Measurements from ENCODE around the gene LCLAT1. TPM values are rescaled to one million over a fixed set of nuclear protein-coding genes. Genes with fewer than 3 reads are reported as not detected.
A peak's percentile ranks its signal among the peaks of the same experiment; 100 is the strongest.

LCLAT1 gene
- total and polyA plus RNA-seq, 2 of the 4 experiments (the other 2 are of a cell fraction), result 7.5 to 11.5 TPM

DNA sequence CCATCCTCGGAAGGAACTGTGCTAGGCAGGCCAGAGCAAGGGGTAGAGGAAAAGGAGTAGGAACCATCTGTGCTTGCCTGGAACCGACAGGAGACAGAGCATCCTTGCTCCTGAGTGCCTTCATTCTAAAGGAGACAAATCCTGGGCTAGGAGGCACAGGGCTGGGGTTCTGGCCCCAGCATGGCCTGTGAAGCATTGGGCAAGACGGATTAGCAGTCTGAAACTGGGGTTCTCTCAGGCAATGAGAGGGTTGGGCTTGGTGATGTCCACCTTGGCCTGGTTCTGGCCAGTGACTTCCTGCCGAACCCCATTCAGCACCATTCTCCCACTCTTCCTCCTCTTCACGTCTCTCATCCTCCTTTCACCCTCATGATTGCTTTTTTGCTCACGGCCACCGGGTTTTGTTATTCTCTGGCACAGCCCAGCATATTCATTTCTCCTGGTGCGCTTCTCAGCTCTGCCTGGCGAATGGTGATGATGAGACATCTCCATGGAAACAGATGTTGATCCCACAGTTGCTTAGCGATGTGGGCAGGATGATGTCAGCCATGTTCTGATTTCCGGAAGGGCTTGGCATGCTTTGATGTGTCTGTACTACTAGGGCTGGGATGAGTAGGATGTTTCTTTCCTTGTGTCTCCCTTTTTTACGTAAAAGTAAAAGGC lies 232.5 kb downstream of the LCLAT1 start:
- H2BK120ac ChIP-seq (ENCODE audit: low read depth, low read length), result peak overlapping the region; percentile 29; the same call in 1 of the 2 replicates
- TF ChIP-seq RFX5 (IDR thresholded peaks at IDR 0.05; ENCODE audit: low read depth, low read length), result 0 out of 2 replicates have a peak, but pooled peaks have one; percentile 31
- TF ChIP-seq, protein P1, sequence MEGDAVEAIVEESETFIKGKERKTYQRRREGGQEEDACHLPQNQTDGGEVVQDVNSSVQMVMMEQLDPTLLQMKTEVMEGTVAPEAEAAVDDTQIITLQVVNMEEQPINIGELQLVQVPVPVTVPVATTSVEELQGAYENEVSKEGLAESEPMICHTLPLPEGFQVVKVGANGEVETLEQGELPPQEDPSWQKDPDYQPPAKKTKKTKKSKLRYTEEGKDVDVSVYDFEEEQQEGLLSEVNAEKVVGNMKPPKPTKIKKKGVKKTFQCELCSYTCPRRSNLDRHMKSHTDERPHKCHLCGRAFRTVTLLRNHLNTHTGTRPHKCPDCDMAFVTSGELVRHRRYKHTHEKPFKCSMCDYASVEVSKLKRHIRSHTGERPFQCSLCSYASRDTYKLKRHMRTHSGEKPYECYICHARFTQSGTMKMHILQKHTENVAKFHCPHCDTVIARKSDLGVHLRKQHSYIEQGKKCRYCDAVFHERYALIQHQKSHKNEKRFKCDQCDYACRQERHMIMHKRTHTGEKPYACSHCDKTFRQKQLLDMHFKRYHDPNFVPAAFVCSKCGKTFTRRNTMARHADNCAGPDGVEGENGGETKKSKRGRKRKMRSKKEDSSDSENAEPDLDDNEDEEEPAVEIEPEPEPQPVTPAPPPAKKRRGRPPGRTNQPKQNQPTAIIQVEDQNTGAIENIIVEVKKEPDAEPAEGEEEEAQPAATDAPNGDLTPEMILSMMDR (conservative IDR thresholded peaks at IDR 0.05; ENCODE audit: low read depth, low read length), result no peak
- H4K91ac ChIP-seq (ENCODE audit: insufficient read depth, low read depth, low read length), result 0 out of 2 replicates have a peak overlapping the region, but pooled peaks have one; percentile 9
- H3K56ac ChIP-seq (ENCODE audit: extremely low read depth, insufficient read depth, low read length), result no peak overlapping the region
- H4K8ac ChIP-seq (ENCODE audit: low read depth in 2 of 2, low read length in 2 of 2), result no peak overlapping the region
- no peak overlapping the region for H2BK5ac ChIP-seq (ENCODE audit: low read depth, low read length, poor library complexity, severe bottlenecking)
- H3K4me1 ChIP-seq (ENCODE audit: control insufficient read depth, insufficient read depth, low read length), result no peaks in the 10 kb centered on the region
- intact Hi-C loops (cut with micrococcal nuclease), result no loop called here
- no peak overlapping the region; the same call in 1 of the 2 replicates for H3K23ac ChIP-seq (ENCODE audit: low read depth, low read length)
- peak overlapping the region; percentile 72 for H2AFZ ChIP-seq (replicated peaks; ENCODE audit: low read length, poor library complexity)
- no peak overlapping the region for H2BK20ac ChIP-seq (ENCODE audit: low read depth, low read length)
- no peak overlapping the region for H3K14ac ChIP-seq (replicated peaks; ENCODE audit: low read depth, low read length)
- H4K5ac ChIP-seq (ENCODE audit: low read depth, low read length), result no peak overlapping the region
- no peaks in the 10 kb centered on the region for H3K36me3 ChIP-seq (ENCODE audit: control insufficient read depth, insufficient read depth, low read length)
- BruUV-seq (replicated peaks), result no TSS peak
- peak overlapping the region; percentile 76 for H2AK9ac ChIP-seq (replicated peaks; ENCODE audit: low read depth, low read length, poor library complexity)
- no peaks in the 10 kb centered on the region for H3K9me3 ChIP-seq (ENCODE audit: control insufficient read depth, insufficient read depth, low read length)
- ATAC-seq (ENCODE audit: low read depth) (no peak), DNase-seq (peak; percentile 59)
- no peak overlapping the region for H3K18ac ChIP-seq (ENCODE audit: low read depth, low read length)
- no peaks in the 10 kb centered on the region for H3K27me3 ChIP-seq (ENCODE audit: control insufficient read depth, insufficient read depth, low read length)
- no peak overlapping the region for H3K4me3 ChIP-seq (ENCODE audit: insufficient read depth, low read depth, low read length)
- POLR2A ChIA-PET (ENCODE audit: unreplicated experiment), result no interaction called here
- H2BK15ac ChIP-seq (ENCODE audit: low read depth, low read length), result peak overlapping the region; percentile 84; the same call in 1 of the 3 replicates
- in situ Hi-C loops (cut with MboI; ENCODE audit: low sequenced_read_pairs), result no loop called here
- peak overlapping the region; percentile 17; the same call in 1 of the 2 replicates for H3K4ac ChIP-seq (ENCODE audit: low read depth, low read length)
- H4K20me1 ChIP-seq (ENCODE audit: insufficient read depth, low read length), result no peaks in the 10 kb centered on the region
- H3K79me1 ChIP-seq (ENCODE audit: low read depth in 1 of 2, low read length in 2 of 2), result no peaks in the 10 kb centered on the region
- H3K4me2 ChIP-seq (ENCODE audit: low read depth, low read length), result no peak overlapping the region
- CTCF ChIA-PET, result no interaction called here
- peak overlapping the region; percentile 58; the same call in 1 of the 2 replicates for H2AK5ac ChIP-seq (ENCODE audit: low read depth, low read length)
- whole genome bisulfite sequencing, 2 experiments (ENCODE audit: extremely low coverage in 2 of 2, insufficient read length in 1 of 2), result 100% methylated on average over 1 of the region's 12 CpGs; no CpG with 5 or more reads in 1 of the 2 experiments
- dilution Hi-C loops (cut with HindIII; ENCODE audit: low sequenced_read_pairs, unreplicated experiment), result no loop called here
- H3K9ac ChIP-seq (ENCODE audit: low read depth, low read length), result no peak overlapping the region
- peaks cover 3% of the 10 kb centered on the region; the same call in 1 of the 2 replicates for H3K9me1 ChIP-seq (ENCODE audit: insufficient read depth, low read length)
- no peak overlapping the region for H3K27ac ChIP-seq (ENCODE audit: insufficient read depth, low read length)
